HG03025 (cell line): Measurements from ENCODE around the gene INPP5A.
"Not testable (repeated sequence)": the region's sequence is repeated elsewhere in the genome, so short reads cannot be mapped to it uniquely, and the experiment has no call there.

Experiments
- ATAC-seq: cut with Tn5 transposase; IDR thresholded peaks from one replicate; pipeline ENCODE4 v1.9.1; 2021; ENCODE audit warnings: mild to moderate bottlenecking, moderate library complexity; ENCODE audit not compliant: unreplicated experiment, low FRiP score

The INPP5A gene

GRCh38 chr10:132503581-132504421, 33.8 kb upstream of the INPP5A start:
- ATAC-seq: no peak

DNA sequence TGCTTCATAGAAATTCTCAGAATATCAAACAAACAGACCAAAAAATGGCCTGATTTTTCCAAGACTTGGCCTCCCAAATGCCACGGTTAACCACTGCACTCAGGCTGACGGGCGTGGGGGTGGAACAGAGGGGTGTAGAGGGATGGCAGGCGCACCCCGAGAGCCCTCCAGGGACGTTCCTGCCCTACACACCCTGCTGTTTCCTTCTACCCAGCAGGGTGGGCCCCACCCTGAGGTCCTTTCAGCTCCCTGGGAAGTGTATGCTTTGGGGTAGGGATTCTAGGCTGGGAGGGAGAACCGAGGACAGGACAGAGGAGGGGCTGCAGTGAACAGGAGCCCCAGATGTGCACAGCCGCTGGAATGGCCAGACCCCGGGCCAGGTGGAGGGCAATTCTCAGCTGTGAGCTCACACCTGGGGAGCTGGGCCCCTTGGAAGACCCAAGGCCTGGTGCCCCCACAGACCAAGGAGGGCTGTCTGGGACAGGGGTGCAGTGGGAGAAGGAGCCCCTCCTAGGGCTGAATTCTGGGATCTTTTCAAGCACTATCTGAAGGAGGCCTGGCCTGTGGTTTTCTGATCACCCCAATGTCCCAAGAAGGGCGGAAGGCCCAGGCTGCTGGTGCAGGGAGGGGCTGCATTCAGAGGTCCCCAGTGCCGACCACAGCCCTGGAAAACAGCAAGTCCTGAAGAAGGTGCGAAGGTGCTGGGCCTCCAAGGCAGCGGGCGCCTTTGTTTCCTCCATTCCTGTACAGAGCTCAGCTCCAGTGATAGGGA, 32.9 kb upstream of the INPP5A start:
- ATAC-seq: no peak

- not testable (repeated sequence) for ATAC-seq
Observed at GRCh38 chr10:132505546-132505945, 32.0 kb upstream of the INPP5A start.

DNA sequence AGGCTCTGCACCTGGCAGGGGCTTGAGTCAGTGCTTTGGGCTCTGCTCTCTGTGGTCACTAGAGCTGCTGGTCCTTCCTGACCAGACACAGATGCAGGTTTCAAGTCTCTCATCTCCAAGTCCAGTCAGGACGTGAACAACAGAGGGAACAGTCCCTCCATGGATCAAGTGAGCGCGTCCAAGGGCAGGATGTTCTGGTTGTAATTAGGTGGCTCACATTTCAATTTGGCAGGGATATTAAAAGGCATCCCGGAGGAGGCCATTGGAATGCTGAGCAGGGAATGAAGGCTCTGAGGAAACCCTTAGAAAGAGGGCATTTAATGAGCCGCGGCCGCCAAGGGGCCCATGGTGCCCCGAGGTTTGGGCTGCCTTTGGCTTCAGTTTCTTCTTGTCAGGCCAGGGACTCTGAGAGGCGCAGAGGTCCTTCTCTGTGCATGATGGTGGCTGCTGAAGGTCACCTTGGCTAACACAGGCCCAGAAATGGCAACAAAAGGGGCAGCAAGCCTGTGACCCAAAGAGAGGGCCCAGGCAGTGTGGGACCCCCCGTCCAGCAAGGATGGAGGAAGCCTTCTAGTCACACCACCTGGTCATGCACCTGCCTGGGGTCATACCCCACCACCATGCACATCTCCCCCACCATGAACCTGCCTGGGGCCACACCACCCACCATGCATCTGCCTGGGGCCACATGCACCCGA, 30.7 kb upstream of the INPP5A start:
- ATAC-seq: no peak

- ATAC-seq: no peak
Observed at GRCh38 chr10:132507409-132507955, 30.1 kb upstream of the INPP5A start.

DNA sequence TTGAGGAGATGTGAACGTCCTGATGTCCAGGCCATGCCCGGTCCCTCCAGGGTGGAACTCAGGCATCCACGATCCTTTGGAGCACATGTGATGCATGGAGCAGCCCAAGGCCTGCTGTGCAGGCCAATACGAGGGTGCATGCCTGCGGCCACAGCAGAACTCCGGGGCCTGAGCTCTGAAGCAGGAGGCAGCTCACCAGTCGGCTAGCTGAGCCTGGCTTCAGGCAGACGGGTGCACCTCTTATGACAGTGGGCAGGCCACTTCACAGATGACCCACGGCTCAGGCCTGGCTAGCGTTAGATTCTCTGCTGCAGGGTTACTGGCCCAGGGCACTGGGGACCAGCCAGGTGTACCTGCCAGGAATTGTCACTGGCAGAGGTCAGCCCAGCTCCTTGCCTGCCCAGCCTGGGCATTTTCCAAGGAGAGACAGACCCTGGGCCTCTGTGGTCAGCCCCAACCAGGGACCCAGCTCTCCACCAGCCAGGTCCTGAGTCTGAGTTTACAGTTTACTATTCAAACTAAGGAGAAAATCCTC, 29.6 kb upstream of the INPP5A start:
- ATAC-seq: no peak

- no peak for ATAC-seq
Observed at GRCh38 chr10:132508581-132509443, 28.8 kb upstream of the INPP5A start.

DNA sequence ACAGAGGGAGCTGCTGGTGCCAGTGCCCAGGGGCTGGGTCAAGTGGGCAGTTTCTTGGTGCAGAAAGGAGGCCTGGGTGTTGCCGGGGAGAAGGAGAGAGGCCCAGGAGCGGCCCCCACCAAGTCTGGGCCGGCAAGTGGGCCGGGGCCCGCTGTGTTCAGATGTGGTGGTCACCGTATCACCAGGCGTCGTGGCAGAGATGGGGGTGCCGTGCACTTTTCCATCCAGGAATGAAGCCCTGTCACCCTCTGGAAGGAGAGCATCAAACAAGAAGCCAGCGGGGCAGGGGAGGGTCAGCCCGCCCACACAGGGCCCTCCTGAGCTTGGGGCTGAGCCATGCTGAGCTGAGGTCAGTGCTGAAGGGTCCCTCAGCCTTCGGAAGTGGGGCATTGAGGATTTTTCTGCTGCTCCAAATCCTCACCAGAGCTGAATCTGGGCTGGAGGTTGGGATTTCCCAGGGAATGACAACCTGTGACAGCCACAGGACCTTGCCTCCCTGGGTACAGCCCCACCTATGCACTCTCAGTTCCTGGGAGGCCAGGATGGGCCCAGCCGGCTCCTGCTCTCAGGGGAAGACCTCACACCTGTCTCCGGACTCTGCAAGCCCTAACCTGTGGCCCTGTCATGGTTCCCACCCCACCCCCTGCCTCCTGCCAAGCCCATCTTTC, 27.9 kb upstream of the INPP5A start:
- ATAC-seq: no peak

DNA sequence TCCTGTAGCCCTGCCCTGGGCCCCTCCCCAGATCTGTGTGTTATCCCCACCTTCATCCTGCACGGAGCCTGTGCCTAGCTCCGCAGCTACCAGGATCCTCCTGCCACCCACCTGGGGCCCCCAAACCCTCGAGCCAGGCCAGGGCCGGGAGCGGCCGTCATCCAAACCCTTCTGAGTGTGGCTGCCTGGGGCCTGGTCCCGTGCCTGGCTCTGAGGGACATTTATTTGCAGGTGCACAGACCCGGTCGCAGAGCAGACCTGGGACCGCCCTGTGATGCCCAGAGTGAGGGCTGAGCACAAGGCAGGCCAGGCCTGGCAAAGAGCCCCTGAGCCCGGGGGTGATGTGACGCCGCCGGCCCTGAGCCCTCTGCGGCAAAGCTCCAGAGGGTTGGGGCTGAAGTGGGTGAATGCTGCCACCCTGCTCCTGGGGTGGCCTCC, 27.4 kb upstream of the INPP5A start:
- no peak for ATAC-seq

- ATAC-seq: no peak
Observed at GRCh38 chr10:132511121-132512051, 26.2 kb upstream of the INPP5A start.

DNA sequence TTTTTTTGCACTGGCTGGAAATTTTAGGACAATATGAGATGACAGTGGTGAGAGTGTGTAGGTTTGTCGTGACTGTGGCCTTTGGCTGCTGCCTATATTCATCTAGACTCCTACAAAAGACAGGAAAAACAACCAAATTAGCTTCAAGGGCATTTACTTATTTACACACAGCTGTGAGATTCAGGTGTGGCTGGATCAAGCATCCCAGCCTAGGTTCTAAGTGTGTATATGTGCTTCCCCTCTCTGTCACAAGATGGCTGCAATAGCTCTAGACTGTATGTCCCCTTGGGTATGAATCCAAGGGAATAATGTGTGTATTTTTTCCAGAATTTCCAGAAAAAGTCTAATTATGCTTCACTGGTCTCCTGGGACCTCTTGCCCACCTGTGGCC, 25.5 kb upstream of the INPP5A start:
- ATAC-seq: no peak

- no peak for ATAC-seq
Observed at GRCh38 chr10:132512693-132513345, 24.8 kb upstream of the INPP5A start.

DNA sequence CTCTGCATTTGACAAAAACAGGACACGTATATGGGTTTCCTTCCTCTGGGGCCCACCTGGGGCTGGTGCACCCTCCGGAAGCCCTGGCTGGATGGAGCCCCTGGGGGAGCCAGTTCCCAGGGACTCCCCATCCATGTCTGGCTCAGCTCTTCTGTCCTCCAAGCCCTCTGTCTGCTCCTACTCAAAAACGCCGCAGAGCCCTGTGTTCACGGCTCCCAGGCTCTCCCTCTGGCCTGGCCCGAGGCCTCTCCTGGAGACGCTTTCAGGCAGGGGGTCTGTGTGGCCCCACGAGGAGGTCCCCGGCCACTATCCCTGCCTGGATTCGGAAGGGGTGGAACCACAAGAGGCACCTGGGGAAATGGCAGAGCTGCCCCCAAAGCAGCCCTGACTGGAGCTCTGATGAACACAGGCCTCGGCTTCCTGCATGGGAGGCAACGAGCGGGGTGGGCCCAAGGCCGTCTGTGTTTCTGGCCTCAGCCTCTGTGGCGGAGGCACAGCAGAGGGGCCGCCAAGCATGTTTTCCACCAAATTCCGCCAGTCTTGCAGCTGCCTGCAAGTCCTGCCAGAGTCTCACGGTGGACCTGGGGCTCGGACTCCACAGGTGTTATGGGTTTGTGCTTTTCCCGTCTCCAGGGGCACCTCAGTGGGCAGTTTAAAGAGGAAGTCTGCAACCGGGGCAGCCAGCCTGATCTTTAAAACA, 22.6 kb upstream of the INPP5A start:
- no peak for ATAC-seq

DNA sequence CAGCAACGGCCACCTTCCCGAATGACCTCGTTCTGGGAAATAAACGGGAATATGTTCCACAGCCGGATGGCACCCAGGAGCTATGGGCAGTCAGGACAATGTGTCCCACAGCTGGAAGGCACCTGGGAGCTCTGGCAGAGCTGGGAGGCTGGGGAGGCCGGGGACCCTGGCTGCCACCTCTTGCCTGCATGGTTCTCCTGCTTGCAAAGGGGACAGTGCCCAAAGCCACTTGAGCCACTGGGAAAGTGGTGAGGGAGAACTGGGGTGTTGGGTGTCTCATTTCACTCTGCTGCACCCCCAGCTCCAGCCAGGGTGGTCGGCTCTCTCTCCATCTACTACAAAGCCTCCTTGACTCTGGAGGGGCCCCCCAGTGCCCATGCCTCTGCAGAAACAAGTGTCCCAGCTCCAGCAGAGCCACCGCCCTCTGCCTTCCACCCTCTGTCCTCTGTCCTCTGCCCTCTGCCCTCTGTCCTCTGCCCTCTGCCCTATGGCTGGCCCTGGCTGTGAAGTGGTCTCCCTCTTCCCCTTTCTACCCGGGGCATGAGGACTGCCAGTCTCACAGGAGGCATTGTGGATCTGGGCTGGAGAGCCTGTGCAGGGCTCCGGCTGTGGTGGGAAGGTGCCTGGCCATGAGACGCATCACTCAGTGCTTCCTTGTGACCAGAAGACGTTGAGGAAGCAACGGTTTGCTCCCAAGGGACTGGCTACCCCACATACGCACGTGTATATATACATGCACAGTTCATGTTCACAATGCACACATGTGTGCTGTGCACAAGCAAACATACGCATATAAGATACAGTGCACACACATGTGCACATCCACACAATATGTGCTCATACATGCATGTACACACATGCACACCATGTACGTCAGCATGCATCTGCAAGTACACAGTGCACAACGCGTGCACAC, 21.5 kb upstream of the INPP5A start:
- no peak for ATAC-seq

GRCh38 chr10:132516771-132517725, 20.5 kb upstream of the INPP5A start:
- no peak for ATAC-seq
